Measurements from ENCODE around the gene HNRNPUL1.

HNRNPUL1 gene

GRCh38 chr19:41234512-41235168, 29.5 kb upstream of the HNRNPUL1 start:
- no peak for ATAC-seq

- no peak for ATAC-seq
Measured at GRCh38 chr19:41235480-41235879, 28.7 kb upstream of the HNRNPUL1 start.

GRCh38 chr19:41238244-41238643, 25.9 kb upstream of the HNRNPUL1 start:
- ATAC-seq, result no peak

GRCh38 chr19:41239363-41239762, 24.8 kb upstream of the HNRNPUL1 start:
- no peak for ATAC-seq

- no peak for ATAC-seq
Measured at GRCh38 chr19:41239961-41240574, 24.1 kb upstream of the HNRNPUL1 start.

- no peak for ATAC-seq
Measured at GRCh38 chr19:41241859-41242258, 22.3 kb upstream of the HNRNPUL1 start.

GRCh38 chr19:41244117-41244516, 20.1 kb upstream of the HNRNPUL1 start:
- ATAC-seq, result no peak

- ATAC-seq, result no peak
Measured at GRCh38 chr19:41245843-41246242, 18.3 kb upstream of the HNRNPUL1 start.

- ATAC-seq, result no peak
Measured at GRCh38 chr19:41248895-41249294, 15.3 kb upstream of the HNRNPUL1 start.

- ATAC-seq, result no peak
Measured at GRCh38 chr19:41249707-41250423, 14.3 kb upstream of the HNRNPUL1 start.

- ATAC-seq, result no peak
Measured at GRCh38 chr19:41253660-41254059, 10.5 kb upstream of the HNRNPUL1 start.

- no peak for ATAC-seq
Measured at GRCh38 chr19:41255171-41255570, 9.0 kb upstream of the HNRNPUL1 start.

- ATAC-seq, result no peak
Measured at GRCh38 chr19:41261474-41262190, 2.5 kb upstream of the HNRNPUL1 start.

GRCh38 chr19:41263042-41263849, 926 bp upstream of the HNRNPUL1 start:
- ATAC-seq, result peak; percentile 22 to 32

GRCh38 chr19:41264581-41265394, 616 bp downstream of the HNRNPUL1 start:
- ATAC-seq, result no peak

- ATAC-seq, result no peak
Measured at GRCh38 chr19:41265395-41266153, 1.4 kb downstream of the HNRNPUL1 start.

- no peak for ATAC-seq
Measured at GRCh38 chr19:41269055-41269454, 4.9 kb downstream of the HNRNPUL1 start.

- no peak for ATAC-seq
Measured at GRCh38 chr19:41269571-41269970, 5.4 kb downstream of the HNRNPUL1 start.

GRCh38 chr19:41273076-41273475, 8.9 kb downstream of the HNRNPUL1 start:
- ATAC-seq, result no peak

GRCh38 chr19:41274802-41275201, 10.6 kb downstream of the HNRNPUL1 start:
- ATAC-seq, result no peak

- ATAC-seq, result no peak
Measured at GRCh38 chr19:41276231-41276630, 12.1 kb downstream of the HNRNPUL1 start.
